GM19324 (cell line): Measurements from ENCODE around the gene MAP4K2.

Source experiments
- ATAC-seq: cut with Tn5 transposase; IDR thresholded peaks from one replicate; pipeline ENCODE4 v1.9.1; 2021; ENCODE audit warnings: mild to moderate bottlenecking, moderate library complexity; ENCODE audit not compliant: unreplicated experiment, low FRiP score

MAP4K2 gene

GRCh38 chr11:64743591-64744543, 59.1 kb downstream of the MAP4K2 start, which contains the start of gene RASGRP2:
Gene RASGRP2 (minus strand): TSS chr11:64744142. CDS start chr11:64742866, 1,276 bp downstream.
- ATAC-seq, result no peak

GRCh38 chr11:64742889-64743590, 60.0 kb downstream of the MAP4K2 start:
- no peak for ATAC-seq

- ATAC-seq, result no peak
Observed at GRCh38 chr11:64742087-64742888, 60.7 kb downstream of the MAP4K2 start.

GRCh38 chr11:64741375-64742086, 61.5 kb downstream of the MAP4K2 start:
- ATAC-seq, result no peak

GRCh38 chr11:64739871-64740270, 63.1 kb downstream of the MAP4K2 start:
- ATAC-seq, result no peak

GRCh38 chr11:64736654-64737053, 66.4 kb downstream of the MAP4K2 start:
- ATAC-seq, result no peak

- ATAC-seq, result no peak
Observed at GRCh38 chr11:64735725-64736259, 67.2 kb downstream of the MAP4K2 start.
